Measurements from ENCODE around the gene PTPRR.

DNA sequence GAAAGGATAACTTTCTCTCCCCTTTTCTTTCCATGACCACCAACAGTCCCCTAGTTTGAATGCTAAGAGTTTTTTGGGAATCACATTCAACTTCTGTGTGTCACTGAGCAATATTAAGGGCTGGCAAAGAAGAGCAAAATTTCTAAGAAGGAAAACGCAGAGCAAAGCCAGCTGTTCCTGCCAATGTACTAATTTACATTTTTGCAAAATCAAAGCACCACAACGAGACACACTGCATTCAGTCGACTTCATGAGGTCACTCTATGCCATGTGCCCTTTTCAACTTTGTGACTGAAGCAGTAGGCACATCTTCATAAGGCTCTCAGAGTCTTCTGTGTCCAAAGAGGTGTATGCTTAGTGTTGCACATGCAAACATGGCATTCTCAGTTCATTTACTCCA is 66.4 kb downstream of the PTPRR start:
- TF ChIP-seq POLR2A (IDR thresholded peaks at IDR 0.05) (no peak), CTCF (IDR thresholded peaks at IDR 0.05) (no peak), POLR2AphosphoS5 (IDR thresholded peaks at IDR 0.05) (no peak)

Measured in suprapubic skin (tissue), 4 donors.